HG02884 (cell line): ENCODE measurements around the gene ZNF407.

Experiments
- ATAC-seq: cut with Tn5 transposase; IDR thresholded peaks from one replicate; pipeline ENCODE4 v1.9.1; 2021; ENCODE audit warnings: mild to moderate bottlenecking, moderate library complexity; ENCODE audit not compliant: unreplicated experiment

Gene ZNF407

DNA sequence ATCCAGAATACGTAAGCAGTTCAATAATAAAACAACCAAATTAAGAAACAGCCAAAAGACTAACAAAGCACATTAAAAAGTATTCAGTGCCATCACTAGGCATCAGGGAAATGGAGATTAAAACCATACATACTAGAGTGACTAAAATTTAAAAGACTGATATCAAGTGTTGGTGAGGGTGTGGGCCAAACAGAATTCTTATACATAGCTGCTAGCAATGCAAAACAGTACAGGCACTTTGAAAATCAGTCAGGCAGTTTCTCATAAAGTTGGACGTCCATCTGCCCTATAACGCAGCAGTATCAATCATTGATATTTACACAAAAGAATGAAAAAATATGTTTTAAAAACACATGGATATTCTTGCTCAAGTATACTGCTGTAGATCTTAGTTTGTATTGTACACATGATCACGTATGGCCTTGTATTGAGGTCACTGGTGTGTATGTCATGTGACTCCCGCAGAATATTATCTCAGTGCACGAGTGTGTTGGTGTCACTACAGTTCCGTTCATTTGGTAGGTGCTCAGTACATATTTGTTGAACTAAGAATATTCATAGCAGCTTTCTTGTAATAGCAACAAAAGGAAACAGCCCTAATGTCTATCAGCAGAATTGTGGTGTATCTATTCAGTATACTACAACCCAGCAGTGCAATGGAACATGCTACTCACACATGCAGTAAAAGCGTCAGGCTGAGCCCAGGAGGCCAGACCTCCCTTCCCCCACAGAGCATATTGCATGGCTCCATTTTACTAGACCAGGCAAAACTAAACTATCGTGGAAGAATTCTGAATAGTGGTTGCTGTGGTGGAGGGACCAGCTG lies 28.6 kb downstream of the ZNF407 start:
- ATAC-seq, result no peak

DNA sequence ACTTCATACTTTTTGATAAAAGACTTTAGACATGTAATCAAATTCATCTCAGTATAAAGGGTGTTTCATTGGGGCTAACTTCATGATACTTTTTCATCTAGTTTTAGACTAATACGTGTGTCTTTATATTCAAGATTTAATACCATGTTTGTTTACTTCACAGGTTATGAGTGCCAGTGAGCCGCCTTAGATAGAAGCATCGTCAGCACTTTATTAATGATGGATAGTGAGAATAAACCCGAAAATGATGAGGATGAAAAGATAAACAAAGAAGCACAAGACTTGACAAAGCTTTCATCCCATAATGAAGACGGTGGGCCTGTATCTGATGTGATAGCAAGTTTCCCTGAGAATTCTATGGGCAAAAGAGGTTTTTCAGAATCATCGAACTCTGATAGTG lies 33.1 kb downstream of the ZNF407 start:
- ATAC-seq, result no peak

DNA sequence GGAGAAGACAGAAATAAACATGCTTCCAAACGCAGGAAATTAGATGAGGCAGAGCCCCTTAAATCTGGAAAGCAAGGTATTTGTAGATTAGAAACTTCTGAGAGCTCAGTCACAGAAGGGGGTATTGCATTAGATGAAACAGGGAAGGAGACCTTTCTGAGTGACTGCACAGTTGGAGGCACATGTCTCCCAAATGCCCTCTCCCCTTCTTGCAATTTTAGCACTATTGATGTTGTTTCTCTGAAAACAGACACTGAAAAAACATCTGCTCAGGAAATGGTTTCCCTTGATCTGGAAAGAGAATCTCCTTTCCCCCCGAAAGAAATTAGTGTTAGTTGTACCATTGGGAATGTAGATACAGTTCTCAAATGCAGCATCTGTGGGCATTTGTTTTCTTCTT lies 33.5 kb downstream of the ZNF407 start:
- ATAC-seq, result no peak

DNA sequence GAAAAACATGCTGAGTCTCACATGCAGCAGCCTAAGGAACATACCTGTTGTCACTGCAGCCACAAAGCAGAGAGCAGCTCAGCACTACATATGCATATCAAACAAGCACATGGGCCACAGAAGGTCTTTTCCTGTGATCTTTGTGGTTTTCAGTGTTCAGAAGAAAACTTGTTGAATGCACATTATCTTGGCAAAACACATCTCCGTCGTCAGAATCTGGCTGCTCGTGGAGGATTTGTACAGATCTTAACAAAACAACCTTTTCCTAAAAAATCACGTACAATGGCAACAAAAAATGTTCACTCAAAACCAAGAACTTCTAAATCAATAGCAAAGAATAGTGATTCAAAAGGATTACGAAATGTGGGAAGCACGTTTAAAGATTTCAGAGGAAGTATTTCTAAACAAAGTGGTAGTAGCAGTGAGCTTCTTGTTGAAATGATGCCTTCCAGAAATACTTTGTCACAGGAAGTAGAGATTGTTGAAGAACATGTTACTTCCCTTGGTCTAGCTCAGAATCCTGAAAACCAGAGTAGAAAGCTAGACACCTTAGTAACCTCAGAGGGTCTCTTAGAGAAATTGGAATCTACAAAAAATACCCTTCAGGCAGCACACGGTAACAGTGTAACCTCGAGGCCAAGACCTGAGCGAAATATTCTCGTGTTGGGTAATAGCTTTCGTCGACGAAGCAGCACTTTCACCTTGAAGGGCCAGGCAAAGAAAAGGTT lies 34.1 kb downstream of the ZNF407 start:
- no peak for ATAC-seq

DNA sequence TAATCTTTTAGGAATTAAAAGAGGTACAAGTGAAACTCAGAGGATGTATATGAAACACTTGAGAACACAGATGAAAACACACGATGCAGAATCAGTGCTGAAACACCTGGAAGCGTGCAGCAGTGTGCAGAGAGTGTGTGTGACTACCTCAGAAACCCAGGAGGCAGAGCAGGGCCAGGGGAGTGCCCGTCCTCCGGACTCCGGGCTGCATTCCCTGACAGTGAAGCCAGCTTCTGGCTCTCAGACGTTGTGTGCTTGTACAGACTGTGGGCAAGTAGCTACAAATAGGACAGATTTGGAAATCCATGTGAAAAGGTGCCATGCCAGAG lies 34.6 kb downstream of the ZNF407 start:
- ATAC-seq, result no peak

DNA sequence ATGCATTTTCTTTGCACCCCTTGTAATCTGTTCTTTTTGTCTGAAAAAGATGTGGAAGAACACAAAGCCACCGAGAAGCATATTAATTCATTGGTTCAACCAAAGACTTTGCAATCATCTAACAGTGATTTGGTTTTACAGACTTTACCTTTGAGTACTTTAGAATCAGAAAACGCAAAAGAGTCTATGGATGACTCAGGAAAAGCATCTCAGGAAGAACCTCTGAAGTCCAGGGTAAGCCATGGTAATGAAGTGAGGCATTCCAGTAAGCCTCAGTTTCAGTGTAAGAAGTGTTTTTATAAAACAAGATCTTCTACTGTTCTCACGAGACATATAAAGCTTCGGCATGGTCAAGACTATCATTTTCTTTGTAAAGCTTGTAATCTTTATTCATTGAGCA lies 35.2 kb downstream of the ZNF407 start:
- no peak for ATAC-seq

DNA sequence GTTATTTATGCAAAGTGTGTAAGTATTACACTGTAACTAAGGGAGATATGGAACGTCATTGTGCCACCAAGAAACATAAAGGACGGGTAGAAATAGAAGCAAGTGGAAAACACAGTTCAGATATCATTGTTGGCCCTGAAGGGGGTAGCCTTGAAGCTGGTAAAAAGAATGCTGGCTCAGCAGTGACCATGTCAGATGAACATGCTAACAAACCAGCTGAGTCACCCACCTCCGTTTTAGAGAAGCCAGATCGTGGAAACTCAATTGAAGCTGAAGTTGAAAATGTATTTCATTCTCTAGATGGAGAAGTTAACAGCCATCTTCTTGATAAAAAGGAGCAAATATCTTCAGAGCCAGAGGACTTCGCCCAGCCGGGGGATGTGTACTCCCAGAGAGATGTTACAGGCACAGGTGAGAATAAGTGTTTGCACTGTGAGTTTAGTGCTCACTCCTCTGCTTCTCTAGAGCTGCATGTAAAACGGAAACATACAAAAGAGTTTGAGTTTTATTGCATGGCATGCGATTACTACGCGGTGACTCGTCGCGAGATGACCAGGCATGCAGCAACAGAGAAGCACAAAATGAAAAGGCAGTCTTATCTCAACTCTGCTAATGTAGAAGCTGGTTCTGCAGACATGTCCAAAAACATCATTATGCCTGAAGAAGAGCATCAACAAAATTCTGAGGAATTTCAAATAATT lies 36.1 kb downstream of the ZNF407 start:
- ATAC-seq, result no peak

DNA sequence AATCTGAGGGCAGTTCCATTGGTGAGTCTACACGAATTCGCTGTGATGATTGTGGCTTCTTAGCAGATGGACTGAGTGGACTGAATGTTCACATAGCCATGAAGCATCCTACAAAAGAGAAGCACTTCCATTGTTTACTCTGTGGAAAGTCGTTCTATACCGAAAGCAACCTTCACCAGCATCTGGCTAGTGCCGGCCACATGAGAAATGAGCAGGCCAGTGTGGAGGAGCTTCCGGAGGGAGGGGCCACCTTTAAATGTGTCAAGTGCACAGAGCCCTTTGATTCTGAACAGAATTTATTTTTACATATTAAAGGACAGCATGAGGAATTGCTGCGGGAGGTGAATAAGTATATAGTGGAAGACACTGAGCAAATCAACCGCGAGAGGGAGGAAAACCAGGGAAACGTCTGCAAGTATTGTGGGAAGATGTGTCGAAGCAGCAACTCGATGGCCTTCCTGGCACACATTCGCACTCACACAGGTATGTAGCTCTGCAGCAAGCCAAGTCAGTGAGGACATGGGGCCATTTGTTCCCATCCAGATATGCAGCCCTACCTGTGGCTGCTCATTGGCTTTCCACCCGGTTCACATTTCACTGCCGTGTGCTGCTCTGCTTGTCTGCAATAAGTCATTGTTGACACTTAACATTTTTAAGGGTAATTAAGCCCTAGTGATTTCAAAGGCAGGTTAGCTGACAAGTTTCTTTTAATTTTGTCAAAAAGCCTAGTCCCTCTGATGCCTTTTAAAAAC lies 37.7 kb downstream of the ZNF407 start:
- ATAC-seq, result no peak

DNA sequence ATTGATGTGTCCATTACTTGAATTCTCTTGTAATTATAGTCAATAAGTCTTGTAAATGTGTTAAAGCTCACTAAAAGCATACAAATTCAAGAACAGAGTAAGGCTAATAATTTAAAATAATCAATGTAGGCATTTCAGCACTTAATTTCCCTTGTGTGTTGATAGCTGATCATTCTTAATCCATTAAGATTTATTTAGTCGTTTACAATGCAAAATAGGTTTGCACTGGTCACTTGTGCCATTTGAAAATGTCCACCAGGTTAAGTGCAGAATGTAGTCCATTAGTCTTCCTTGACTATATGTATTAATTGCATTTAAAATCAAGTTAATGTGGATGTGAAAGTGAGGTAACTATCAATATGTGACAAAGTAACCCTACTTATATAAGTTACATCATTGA lies 39.4 kb downstream of the ZNF407 start:
- no peak for ATAC-seq

DNA sequence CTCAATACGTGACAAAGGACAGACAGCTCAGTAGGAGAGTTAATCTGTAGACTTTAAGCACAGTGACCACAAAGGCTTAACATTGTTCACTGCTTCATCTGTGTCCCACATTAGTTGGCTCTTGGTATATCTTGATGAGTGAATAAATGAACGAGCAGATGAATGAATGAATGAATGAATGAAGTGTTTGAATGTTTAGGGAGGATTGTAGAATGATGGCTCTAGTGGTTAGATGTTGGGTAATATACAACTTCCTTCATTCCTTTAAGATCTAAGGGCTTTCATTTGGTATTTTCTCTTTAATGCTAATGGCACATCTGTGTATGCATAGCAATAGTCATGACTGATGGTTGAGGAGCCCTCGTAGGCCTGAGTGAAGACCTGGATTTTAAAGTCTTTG lies 40.5 kb downstream of the ZNF407 start:
- ATAC-seq, result no peak

DNA sequence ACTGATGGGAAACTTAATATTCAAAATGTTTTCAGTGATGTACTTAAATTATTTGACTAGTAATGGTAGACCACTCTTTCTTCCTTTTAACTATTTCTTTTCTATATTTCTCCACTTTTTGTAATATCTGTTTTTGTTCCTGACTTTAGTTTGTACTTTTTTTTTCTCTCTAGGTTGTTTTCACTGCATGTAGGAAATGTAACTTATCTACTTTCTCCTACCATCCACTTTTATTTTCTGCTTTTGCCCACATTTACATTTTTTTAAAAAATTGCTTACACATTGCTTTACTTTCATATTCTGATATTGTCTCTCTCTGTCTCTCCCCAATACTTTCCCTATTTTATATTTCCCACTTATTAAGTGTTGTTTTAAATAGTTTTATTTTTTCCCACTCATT lies 47.0 kb downstream of the ZNF407 start:
- no peak for ATAC-seq

DNA sequence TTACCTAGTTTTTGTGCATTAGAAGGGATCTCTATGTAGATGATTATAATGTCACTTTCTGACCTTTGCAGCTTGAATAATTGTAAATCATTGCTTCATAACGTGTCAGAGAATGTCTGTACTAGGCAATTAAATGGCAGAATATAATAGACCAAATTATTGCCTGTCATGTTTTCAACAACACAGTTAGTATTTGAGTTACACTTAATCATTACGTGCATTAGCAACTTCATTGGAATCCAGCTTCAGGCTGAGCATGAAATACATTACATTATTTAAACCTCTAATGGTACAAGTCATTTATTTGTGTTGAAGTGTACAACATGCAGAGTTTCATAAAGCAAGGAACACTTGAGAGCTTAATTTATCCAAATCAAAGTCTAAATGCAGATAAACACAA lies 48.0 kb downstream of the ZNF407 start:
- no peak for ATAC-seq

DNA sequence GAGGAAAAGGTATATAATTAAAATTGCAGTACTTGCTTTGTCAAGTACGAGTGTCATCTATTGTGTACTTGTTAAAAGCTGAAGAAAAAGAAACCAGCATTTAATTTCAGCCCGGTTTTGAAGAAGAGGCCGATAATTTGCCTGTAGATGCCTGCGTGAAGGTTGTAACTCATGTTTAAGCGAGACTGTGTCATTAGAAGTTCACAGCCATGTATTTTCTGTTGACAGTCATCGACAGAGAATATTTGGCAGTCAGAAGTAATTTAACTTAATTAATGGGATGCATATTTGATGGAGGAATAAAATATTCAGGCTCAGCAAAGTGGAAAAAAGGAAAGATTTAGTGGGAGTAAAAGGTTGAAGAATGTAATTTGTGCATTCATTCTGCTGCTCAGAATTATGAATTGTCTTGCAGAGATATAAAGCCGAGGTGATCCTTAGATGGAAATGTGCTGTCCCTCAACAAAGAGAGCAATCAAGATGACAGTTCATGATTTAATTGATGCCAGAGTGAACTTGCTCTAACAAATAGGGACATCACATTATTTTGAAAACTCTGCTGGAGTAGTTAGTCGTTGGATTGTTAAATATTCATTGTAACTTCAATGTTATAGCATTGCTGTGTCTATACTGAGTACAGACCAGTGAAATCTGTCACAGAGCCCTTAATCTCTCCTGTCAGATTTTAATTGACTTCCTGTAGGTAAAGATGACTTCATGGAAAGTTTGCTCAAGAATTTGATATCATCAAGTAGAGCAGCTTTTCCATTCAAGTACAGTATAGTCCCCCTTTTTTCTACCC lies 53.9 kb downstream of the ZNF407 start:
- no peak for ATAC-seq

DNA sequence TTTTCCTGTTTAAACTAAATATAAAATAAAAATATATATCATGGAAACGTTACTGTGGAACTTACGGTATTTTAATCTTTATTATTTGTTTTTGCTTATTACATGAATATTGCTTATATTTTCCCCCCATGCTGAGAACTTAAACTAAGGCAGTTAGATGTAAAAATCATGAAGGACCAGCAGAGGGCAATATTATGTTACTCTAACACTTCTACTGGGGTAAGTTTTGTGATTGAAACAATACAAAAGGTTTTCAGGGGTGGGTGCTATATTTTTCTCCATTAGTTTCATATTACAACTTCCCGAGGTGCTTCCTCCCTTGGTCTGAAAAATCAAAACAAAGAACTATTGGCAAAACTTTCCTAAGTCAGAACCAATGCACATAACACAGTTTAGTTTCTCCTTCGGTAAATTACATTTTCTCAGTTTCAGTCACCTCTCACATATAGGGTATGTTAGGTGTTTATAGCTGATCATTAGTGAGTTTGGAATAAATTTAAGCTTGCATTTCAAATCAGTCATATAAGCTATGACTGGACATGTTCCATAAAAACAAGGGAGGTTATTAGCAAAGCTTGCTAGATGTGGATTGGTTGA lies 54.8 kb downstream of the ZNF407 start:
- no peak for ATAC-seq

DNA sequence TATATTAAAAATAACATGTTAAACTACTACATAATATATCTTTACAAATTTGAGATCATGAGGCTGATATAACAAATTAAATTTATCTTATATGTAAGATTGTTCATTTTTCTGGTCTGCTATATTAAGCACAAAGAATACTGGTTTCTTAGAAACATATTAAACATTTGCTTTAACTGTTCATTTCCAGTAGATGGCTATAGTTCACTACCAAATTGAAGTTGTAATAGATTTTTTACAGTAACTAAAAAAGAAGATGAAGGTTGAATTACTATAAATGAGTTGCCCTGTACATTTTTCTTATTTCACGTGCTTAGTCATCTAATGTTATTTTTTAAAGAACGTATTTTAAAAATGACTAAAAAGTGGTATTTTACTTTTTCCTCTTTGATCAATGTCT lies 57.0 kb downstream of the ZNF407 start:
- ATAC-seq, result no peak

DNA sequence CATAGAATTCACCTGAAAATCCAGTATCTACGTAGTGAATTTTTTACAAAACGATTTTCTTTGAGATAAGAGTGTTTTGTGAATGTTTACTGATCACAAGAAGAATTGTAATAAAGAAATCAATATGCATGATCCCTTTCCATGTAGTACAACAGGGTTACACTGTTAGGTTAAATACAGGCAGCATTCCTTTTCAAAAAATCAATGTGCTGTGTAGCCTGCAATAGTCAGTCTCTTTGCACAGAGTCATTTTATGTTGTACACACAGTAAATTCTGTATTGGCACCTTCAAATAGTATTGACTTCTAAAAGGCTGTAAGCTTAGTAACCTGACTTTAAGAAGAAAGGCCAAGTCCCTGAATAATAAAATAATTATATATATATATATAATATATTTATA lies 63.3 kb downstream of the ZNF407 start:
- ATAC-seq, result no peak

DNA sequence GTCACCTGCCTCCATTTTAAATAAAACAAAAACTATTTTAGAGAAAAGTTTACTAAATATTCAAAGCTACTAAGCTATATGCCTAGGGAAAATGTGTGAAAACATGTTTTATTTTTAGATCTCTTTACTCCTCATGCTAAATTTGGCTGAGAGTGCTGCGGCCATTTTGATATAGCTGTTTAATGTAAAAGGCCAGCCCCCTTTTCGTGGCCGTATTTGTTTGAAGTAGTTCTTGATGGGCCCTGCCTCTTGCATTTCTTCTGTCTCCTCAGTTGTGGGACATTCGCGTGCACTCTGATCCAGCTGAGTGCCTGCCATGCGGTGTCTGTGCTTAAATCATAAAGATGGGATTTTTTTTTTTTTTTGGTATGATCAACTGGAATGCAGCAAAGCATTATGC lies 64.0 kb downstream of the ZNF407 start:
- no peak for ATAC-seq

DNA sequence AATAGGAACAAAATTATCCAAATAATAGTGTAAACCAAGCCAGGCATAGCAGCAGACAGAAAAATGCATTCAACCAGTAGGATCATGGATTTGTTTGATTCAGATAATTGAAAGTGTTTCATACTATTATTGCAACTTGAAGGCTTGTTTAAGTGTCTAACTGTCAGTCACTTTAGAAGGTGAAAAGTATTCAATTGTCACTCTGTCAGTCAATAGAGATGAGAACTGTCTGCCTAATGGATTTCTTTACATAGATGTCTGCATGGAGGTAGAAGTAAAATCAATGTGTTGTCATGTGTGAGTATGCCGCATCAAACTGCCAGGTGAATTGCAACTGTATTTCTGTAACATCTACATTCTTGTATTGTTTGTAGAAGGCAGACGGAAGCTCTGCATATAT lies 65.0 kb downstream of the ZNF407 start:
- ATAC-seq, result no peak

DNA sequence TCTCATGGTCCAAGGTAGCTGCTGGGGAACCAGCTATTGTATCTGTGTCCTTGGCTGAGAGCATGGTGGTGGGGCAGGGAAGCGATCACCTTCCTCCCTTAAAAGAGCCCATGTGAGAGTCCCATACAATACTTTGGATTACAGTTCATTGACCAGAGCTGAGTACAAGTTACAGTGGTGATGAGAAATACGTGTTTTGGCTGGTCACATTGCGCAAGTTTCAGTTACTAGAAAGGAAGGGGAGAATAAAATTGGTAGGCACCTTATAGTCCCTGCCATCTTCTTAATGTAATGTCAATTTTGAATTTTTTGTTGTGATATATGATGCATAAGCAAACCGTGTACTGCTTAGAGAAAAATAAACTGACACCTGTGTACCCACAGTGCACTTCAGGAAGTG lies 67.7 kb downstream of the ZNF407 start:
- no peak for ATAC-seq

DNA sequence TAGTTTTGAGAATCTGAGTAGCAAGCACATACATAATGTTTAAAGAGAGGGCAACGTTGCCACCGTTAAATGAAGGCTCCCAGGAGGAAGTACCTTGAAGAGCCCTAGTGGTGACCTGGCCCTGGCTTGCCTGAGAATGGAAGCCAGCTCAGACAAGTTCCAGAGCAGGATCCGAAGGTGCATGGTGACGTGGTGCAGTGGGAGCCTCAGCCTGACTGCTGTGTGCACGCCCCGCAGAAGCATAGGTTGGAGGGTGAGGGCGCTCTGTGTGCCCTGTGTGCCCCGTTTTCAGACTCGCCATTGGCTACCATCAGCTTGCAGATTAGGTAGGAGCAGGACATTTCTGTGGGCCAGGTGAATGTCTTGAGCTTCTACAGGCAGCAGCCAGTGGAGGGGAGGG lies 68.2 kb downstream of the ZNF407 start:
- no peak for ATAC-seq
